K562 (cell line): ENCODE measurements around the gene PGM2L1. TPM values are rescaled to one million over a fixed set of nuclear protein-coding genes. Genes with fewer than 3 reads are reported as not detected.
A peak's percentile ranks its signal among the peaks of the same experiment; 100 is the strongest.

ENCODE experiments used
- ARHGAP35 ChIP-seq: fragments of 450-650 bp; IDR thresholded peaks from 2 replicates; pipeline ENCODE4 v1.6.1; 2018; ENCODE audit not compliant: partially characterized antibody
- ATF2 ChIP-seq: sonication (generic); formaldehyde crosslinking; IDR thresholded peaks from 2 replicates; pipeline ENCODE4 v1.8.1; 2022; ENCODE audit warnings: missing genetic modification reagents
- C11orf30 ChIP-seq: fragments of 450-650 bp; IDR thresholded peaks from 2 replicates; pipeline ENCODE4 v1.6.1; 2016; ENCODE audit warnings: low read depth, mild to moderate bottlenecking
- CREB1 ChIP-seq, 2 experiments: sonication (generic) in 1 of 2; formaldehyde crosslinking in 1 of 2; IDR thresholded peaks; 2 replicates each; pipeline versions ENCODE4 v1.6.1 to v1.8.0; 2012 to 2022; ENCODE audit warnings: inconsistent platforms in 1 of 2, mild to moderate bottlenecking in 1 of 2, missing genetic modification reagents in 1 of 2, moderate library complexity in 1 of 2
- DPF2 ChIP-seq: fragments of 450-650 bp; IDR thresholded peaks from 2 replicates; pipeline ENCODE4 v1.6.1; 2016
- KDM5B ChIP-seq: fragments of 200-600 bp; sonication (generic); IDR thresholded peaks from 2 replicates; pipeline ENCODE4 v1.6.1; 2012; ENCODE audit warnings: low read depth, mild to moderate bottlenecking, moderate library complexity, low read length, control low read depth, inconsistent platforms; ENCODE audit not compliant: insufficient replicate concordance
- L3MBTL2 ChIP-seq: fragments of 450-650 bp; IDR thresholded peaks from 2 replicates; pipeline ENCODE4 v1.6.1; 2016; ENCODE audit warnings: mild to moderate bottlenecking, moderate library complexity
- MTA3 ChIP-seq: fragments of 450-650 bp; formaldehyde crosslinking; IDR thresholded peaks from 2 replicates; pipeline ENCODE4 v1.6.1; 2017; ENCODE audit warnings: mild to moderate bottlenecking, borderline replicate concordance
- NELFE ChIP-seq: IDR thresholded peaks from 2 replicates; pipeline ENCODE4 v1.6.1; 2011; ENCODE audit warnings: mild to moderate bottlenecking; ENCODE audit not compliant: insufficient read depth, insufficient read length
- SAFB ChIP-seq: fragments of 200-400 bp; formaldehyde crosslinking; IDR thresholded peaks from 2 replicates; pipeline ENCODE4 v1.6.1; 2017; ENCODE audit warnings: low read depth, low read length, borderline replicate concordance
- SMARCA4 ChIP-seq: fragments of 450-650 bp; IDR thresholded peaks from 2 replicates; pipeline ENCODE4 v1.6.1; 2016
- SP2 ChIP-seq: IDR thresholded peaks from 2 replicates; pipeline ENCODE4 v1.6.1; 2011; ENCODE audit warnings: mild to moderate bottlenecking, low read depth, low read length, moderate library complexity; ENCODE audit not compliant: poor library complexity, severe bottlenecking; ENCODE audit errors: extremely low read depth
- TAL1 ChIP-seq: fragments of 450-650 bp; IDR thresholded peaks from 2 replicates; pipeline ENCODE4 v1.6.1; 2016; ENCODE audit warnings: mild to moderate bottlenecking
- TRIM24 ChIP-seq, 2 experiments: fragments of 450-650 bp; IDR thresholded peaks; 2 replicates each; pipeline ENCODE4 v1.6.1; 2016
- YBX1 ChIP-seq: fragments of 450-650 bp; IDR thresholded peaks from 2 replicates; pipeline ENCODE4 v1.7.1; 2016; ENCODE audit warnings: mild to moderate bottlenecking
- ZNF174 ChIP-seq: fragments of 250-450 bp; sonication (Bioruptor Pico); IDR thresholded peaks from 2 replicates; pipeline ENCODE4 v1.4.0; 2020; ENCODE audit warnings: mild to moderate bottlenecking
- ZNF518B ChIP-seq: fragments of 250-450 bp; sonication (Bioruptor Pico); IDR thresholded peaks from 2 replicates; pipeline ENCODE4 v1.5.0; 2021; ENCODE audit warnings: mild to moderate bottlenecking, moderate library complexity
- ZNF644 ChIP-seq: fragments of 200-800 bp; sonication (Bioruptor generic); IDR thresholded peaks from 2 replicates; pipeline ENCODE4 v1.6.1; 2016; ENCODE audit warnings: low read depth, missing genetic modification characterization, missing compliant biosample characterization
- ZNF77 ChIP-seq: fragments of 250-450 bp; sonication (Bioruptor Pico); IDR thresholded peaks from 2 replicates; pipeline ENCODE4 v1.5.0; 2020
- polyA plus RNA-seq, 8 experiments: library from polyadenylated mRNA; depleted of rRNA in 4 of 8; stranded (reverse) in 5 of 8; unstranded in 3 of 8; fragments of >200 nt; fragmentation: Nextera tagmentation in 2 of 8; fragmentation: Illumina TruSeq in 1 of 8; extraction: Ambion mirVana in 2 of 8; extraction: Trizol in 1 of 8; gene quantifications; 2 replicates each; pipeline versions ENCODE4 v1.2.1 to v1.2.3, GENCODE V29; 2011 to 2014; ENCODE audit warnings: inconsistent platforms in 1 of 8, missing spikeins in 1 of 8
- total RNA-seq, 7 experiments: library from RNA; depleted of rRNA in 6 of 7; stranded (reverse); fragments of >200 nt in 6 of 7; fragmentation: Illumina TruSeq in 2 of 7; extraction: Trizol in 2 of 7; gene quantifications; 2 replicates each; pipeline versions ENCODE4 v1.2.1 to v1.2.3, GENCODE V29; 2011 to 2021; ENCODE audit warnings: low replicate concordance in 1 of 7
- TF ChIP-seq, protein P1 (sequence below): sonication (generic); formaldehyde crosslinking; IDR thresholded peaks from 2 replicates; pipeline ENCODE4 v1.8.0; 2022; ENCODE audit warnings: mild to moderate bottlenecking, low read depth, missing genetic modification reagents
- TF ChIP-seq, protein P2 (sequence below): fragments of 450-650 bp; IDR thresholded peaks from 2 replicates; pipeline ENCODE4 v1.6.1; 2017; ENCODE audit warnings: antibody characterized with exemption

PGM2L1 gene
- total and polyA plus RNA-seq, 9 of the 15 experiments (the other 6 are each of a cell fraction or from before 2014, with no cell fraction given), result 0.32 to 0.95 (median 0.63) TPM

- TF ChIP-seq, protein P1, sequence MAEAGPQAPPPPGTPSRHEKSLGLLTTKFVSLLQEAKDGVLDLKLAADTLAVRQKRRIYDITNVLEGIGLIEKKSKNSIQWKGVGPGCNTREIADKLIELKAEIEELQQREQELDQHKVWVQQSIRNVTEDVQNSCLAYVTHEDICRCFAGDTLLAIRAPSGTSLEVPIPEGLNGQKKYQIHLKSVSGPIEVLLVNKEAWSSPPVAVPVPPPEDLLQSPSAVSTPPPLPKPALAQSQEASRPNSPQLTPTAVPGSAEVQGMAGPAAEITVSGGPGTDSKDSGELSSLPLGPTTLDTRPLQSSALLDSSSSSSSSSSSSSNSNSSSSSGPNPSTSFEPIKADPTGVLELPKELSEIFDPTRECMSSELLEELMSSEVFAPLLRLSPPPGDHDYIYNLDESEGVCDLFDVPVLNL (CRISPR knock-in tag), result no peak
- no peak for TF ChIP-seq NELFE
- TF ChIP-seq L3MBTL2, result peak; percentile 90
- TF ChIP-seq DPF2, result peak; percentile 56; the same call in 1 of the 2 replicates
- peak; percentile 64 for TF ChIP-seq CREB1 (IDR thresholded peaks at IDR 0.05)
- TF ChIP-seq CREB1 (CRISPR knock-in tag; IDR thresholded peaks at IDR 0.05), result peak; percentile 64; the same call in 1 of the 2 replicates
- no peak for TF ChIP-seq SAFB
- no peak for TF ChIP-seq SP2
- TF ChIP-seq TAL1, result no peak
- no peak for TF ChIP-seq C11orf30
- peak in 1 of 2 experiments; percentile 36; a peak in 2 of 4 replicates for TF ChIP-seq TRIM24 (IDR thresholded peaks at IDR 0.05)
- peak; percentile 49; the same call in 1 of the 2 replicates for TF ChIP-seq MTA3
- peak; percentile 81; the same call in 1 of the 2 replicates for TF ChIP-seq ZNF644
- no peak for TF ChIP-seq ATF2
- TF ChIP-seq ARHGAP35, result no peak
- no peak for TF ChIP-seq YBX1
- TF ChIP-seq ZNF77 (CRISPR knock-in tag), result no peak
- no peak for TF ChIP-seq ZNF518B (CRISPR knock-in tag)
- TF ChIP-seq ZNF174 (CRISPR knock-in tag), result no peak
- TF ChIP-seq KDM5B, result no peak
- TF ChIP-seq, protein P2, sequence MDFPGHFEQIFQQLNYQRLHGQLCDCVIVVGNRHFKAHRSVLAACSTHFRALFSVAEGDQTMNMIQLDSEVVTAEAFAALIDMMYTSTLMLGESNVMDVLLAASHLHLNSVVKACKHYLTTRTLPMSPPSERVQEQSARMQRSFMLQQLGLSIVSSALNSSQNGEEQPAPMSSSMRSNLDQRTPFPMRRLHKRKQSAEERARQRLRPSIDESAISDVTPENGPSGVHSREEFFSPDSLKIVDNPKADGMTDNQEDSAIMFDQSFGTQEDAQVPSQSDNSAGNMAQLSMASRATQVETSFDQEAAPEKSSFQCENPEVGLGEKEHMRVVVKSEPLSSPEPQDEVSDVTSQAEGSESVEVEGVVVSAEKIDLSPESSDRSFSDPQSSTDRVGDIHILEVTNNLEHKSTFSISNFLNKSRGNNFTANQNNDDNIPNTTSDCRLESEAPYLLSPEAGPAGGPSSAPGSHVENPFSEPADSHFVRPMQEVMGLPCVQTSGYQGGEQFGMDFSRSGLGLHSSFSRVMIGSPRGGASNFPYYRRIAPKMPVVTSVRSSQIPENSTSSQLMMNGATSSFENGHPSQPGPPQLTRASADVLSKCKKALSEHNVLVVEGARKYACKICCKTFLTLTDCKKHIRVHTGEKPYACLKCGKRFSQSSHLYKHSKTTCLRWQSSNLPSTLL, result no peak
- TF ChIP-seq SMARCA4, result no peak
These were observed at the start of gene PGM2L1 (continued) for GRCh38 chr11:74398244-74399159.
